ENCODE results near the gene HRNR. TPM values are rescaled to one million over a fixed set of nuclear protein-coding genes. Genes with fewer than 3 reads are reported as not detected.
A peak's percentile ranks its signal among the peaks of the same experiment; 100 is the strongest.

The HRNR gene
- total and polyA plus RNA-seq, 11 donors, result 0.04 TPM; not detected in 10

DNA sequence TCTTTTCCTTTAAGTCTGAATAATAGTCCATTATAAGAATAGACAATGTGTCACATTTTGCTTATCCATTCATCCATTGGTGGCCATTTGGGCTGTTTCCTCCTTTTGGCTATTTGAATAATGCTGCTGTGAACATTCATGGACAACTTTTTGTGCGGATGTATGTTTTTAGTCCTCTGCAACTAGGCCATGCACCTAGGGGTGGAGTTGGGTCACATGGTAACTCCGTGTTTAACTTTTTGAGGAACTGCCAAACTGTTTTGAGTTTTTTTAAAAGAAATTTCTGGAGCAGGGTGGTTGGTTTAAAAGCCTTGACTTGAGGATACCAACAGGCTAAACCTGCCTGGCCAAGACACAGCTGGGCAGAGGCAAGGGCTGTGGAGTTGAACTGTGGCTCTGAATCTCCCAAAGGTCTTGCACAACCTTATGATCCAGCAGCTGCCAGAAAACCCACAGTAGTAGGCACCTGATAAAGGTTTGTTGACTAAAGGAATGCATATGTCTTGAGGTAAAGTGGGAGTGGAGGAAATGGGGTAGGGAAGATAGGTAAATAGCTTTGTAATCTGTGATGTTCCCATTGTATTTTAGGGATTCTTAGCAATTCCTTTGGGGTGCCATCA lies 59.4 kb downstream of the HRNR start:
- no peaks in the 10 kb centered on the region for H3K9me3 ChIP-seq
- TF ChIP-seq, protein P1, sequence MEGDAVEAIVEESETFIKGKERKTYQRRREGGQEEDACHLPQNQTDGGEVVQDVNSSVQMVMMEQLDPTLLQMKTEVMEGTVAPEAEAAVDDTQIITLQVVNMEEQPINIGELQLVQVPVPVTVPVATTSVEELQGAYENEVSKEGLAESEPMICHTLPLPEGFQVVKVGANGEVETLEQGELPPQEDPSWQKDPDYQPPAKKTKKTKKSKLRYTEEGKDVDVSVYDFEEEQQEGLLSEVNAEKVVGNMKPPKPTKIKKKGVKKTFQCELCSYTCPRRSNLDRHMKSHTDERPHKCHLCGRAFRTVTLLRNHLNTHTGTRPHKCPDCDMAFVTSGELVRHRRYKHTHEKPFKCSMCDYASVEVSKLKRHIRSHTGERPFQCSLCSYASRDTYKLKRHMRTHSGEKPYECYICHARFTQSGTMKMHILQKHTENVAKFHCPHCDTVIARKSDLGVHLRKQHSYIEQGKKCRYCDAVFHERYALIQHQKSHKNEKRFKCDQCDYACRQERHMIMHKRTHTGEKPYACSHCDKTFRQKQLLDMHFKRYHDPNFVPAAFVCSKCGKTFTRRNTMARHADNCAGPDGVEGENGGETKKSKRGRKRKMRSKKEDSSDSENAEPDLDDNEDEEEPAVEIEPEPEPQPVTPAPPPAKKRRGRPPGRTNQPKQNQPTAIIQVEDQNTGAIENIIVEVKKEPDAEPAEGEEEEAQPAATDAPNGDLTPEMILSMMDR (IDR thresholded peaks at IDR 0.05), result no peak
- no peak for TF ChIP-seq POLR2A (IDR thresholded peaks at IDR 0.05)
- H3K27me3 ChIP-seq, result no peaks in the 10 kb centered on the region
- peaks cover 0 to 89% (median 7%) of the 10 kb centered on the region in 12 donors for H3K4me1 ChIP-seq
- DNase-seq (no peak), ATAC-seq (no peak)
- no peak overlapping the region for H3K4me3 ChIP-seq
- intact Hi-C loops (cut with DNase I), result no loop called here
- WGBS, 4 donors, result 70 to 75% (median 73%) methylated on average over 2 of the region's 2 CpGs
- peak overlapping the region in 1 of 12 donors; percentile 71 for H3K27ac ChIP-seq
- no peaks in the 10 kb centered on the region for H3K36me3 ChIP-seq

DNA sequence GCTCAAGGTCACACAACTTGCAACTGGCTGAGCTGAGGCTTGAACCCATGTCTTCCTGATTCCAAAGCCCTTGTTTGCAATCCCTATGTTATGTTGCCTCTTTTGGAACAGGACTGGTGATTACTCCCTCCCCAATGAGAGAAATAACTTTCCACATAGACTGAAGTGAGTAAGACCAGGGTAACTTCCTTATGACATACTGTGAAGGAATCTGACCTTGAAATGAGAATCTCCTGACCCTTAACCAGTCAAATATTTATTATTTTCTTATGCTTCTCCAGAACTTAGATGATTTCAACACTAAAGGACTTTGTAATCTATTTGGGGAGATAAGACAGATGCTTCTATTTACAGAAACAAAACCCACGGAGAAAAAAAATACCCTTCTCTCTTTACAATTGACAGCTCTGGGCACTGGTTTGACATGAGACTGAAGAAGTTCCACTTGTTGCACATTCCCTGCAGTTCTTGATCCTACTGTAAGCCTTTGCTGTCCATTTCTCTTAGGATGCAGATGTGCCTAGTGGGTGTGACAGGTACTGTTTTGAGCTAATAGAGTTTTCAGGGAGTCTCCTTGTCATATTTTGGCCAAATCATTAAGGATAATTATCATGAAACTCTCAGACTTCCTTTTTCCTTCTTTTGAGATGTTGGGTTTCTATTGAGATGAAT lies 61.1 kb downstream of the HRNR start:
- DNase-seq, result no peak
- intact Hi-C loops (cut with DNase I), result no loop called here
- peak in 1 of 4 donors; percentile 36 for ATAC-seq
- TF ChIP-seq, protein P1 (IDR thresholded peaks at IDR 0.05), result no peak
- no peak for TF ChIP-seq POLR2A (IDR thresholded peaks at IDR 0.05)
- Histone ChIP-seq H3K4me1 (peaks cover 0 to 76% (median 1%) of the 10 kb centered on the region in 12 donors), H3K27ac (peak overlapping the region in 2 of 12 donors; percentile 9 to 15), H3K9me3 (no peaks in the 10 kb centered on the region), H3K4me3 (no peak overlapping the region), H3K36me3 (no peaks in the 10 kb centered on the region), H3K27me3 (no peaks in the 10 kb centered on the region)
- WGBS, 4 donors, result 10 to 30% (median 20%) methylated on average over 1 of the region's 1 CpG

Other genes starting within 250 kb of the HRNR start
- 100 to 1,000 TPM in 7 of 9 donors, 10 to 100 TPM in 2; 55.5 to 403 (median 156) TPM for gene S100A10, start 230.3 kb downstream of the HRNR start, total RNA-seq
- 100 to 1,000 TPM; 258 to 387 TPM for gene S100A10, start 230.3 kb downstream of the HRNR start, polyA plus RNA-seq
- gene S100A11, start 187.2 kb downstream of the HRNR start, total RNA-seq, result 100 to 1,000 TPM in 4 of 9 donors, 10 to 100 TPM in 5; 44.9 to 368 (median 80.7) TPM
- 100 to 1,000 TPM; 179 to 571 TPM for gene S100A11, start 187.2 kb downstream of the HRNR start, polyA plus RNA-seq
- not detected for gene TCHHL1, start 135.1 kb downstream of the HRNR start, total RNA-seq
- gene TCHHL1, start 135.1 kb downstream of the HRNR start, polyA plus RNA-seq, result not detected
- gene TCHH, start 108.7 kb downstream of the HRNR start, total RNA-seq, result under 1 TPM in 2 of 9 donors, not detected in 7; 0.05 TPM
- gene TCHH, start 108.7 kb downstream of the HRNR start, polyA plus RNA-seq, result under 1 TPM in 1 of 2 donors, not detected in 1; 0.01 TPM
- not detected for gene RPTN, start 65.0 kb downstream of the HRNR start, total RNA-seq
- not detected for gene RPTN, start 65.0 kb downstream of the HRNR start, polyA plus RNA-seq
- gene FLG, start 101.0 kb upstream of the HRNR start, total RNA-seq, result under 1 TPM in 1 of 9 donors, not detected in 8; 0.04 TPM
- gene FLG, start 101.0 kb upstream of the HRNR start, polyA plus RNA-seq, result under 1 TPM; under 0.01 to 0.01 TPM
- not detected for gene FLG2, start 135.8 kb upstream of the HRNR start, total RNA-seq
- gene FLG2, start 135.8 kb upstream of the HRNR start, polyA plus RNA-seq, result not detected
- not detected for gene CRNN, start 190.1 kb upstream of the HRNR start, total RNA-seq
- gene CRNN, start 190.1 kb upstream of the HRNR start, polyA plus RNA-seq, result under 1 TPM in 1 of 2 donors, not detected in 1; 0.24 TPM